Islet of Langerhans (tissue), 1 donor: ENCODE results near the gene MSS51.
A peak's percentile ranks its signal among the peaks of the same experiment; 100 is the strongest.
"Not testable (repeated sequence)": the region's sequence is repeated elsewhere in the genome, so short reads cannot be mapped to it uniquely, and the experiment has no call there.

Source experiments
- FAIRE-seq: peaks from one replicate; lab custom pipeline; 2011; peaks lifted over from hg19 to GRCh38; lab: Jason Lieb, UNC

Gene MSS51

DNA sequence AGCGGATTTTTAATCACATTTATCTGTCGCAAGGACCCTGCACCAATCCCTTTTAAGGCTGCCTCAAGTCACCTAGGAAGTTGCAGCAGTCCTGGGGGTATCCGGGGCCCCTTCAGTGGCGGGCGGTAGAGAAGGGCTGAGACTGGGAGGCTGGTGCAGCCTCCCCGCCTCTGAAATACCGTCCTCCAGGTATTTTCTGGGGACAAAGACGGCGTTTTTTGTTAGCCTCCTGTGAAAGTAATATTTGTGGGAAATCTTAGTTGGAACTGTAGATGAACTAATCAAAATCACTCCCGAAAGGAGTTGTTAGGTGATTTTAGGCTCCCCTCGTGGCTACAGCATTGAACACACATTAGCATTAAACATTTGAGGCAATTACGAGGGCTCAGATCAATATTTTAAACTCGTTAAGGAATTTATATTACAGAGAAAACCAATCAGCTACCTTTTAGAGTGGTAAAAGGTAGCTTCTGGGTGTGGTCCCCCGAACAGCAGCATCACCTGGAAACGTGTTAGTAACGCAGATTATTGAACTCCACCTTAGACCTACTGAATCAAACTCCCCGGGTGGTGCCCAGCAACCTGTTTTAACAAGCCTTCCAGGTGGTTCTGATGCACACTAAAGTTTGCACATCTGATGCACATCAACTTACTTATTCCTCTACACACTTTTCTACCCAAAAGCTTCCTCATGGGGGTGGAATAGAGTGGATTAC lies 19.0 kb downstream of the MSS51 start:
- no peak for FAIRE-seq

DNA sequence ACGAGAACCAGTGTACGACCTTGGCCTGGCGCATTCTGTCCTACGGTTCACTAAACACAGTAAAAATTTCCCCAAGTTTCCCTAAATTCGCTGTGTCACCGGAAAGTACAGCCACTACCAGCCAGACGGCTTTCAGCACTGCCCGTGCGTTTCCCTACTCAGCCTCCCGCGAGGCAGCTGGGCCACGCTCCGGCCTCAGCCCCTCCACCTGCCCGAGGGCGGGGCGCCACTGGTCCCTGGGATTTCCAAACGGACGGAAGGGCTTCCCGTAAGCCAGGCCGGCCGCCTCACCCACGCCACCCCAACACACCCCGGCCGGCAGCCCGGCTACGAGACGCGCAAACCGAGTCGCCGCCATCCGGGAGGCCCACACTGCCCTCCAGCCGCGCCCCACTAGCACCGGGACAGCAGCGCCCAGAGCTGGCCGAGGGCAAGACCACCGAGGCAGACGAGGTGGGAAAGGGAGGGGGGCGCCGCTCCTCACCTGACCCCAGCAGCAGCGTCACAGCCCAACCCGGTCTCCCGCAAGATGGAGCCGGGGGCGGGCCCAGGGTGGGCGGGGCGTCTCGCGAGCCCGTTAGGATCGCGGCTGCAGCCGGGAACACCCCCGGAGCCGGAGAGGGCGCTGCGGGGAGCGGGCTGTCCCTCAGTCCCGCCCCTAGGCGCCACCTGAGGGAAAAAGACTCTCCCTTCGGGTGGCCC lies 19.7 kb downstream of the MSS51 start, which contains the start of gene ANXA7:
ANXA7 (minus strand) TSS at position 531 of the 702 bp plus-strand sequence. CDS start 13,202 bp downstream, outside the sequence.
- no peak for FAIRE-seq

DNA sequence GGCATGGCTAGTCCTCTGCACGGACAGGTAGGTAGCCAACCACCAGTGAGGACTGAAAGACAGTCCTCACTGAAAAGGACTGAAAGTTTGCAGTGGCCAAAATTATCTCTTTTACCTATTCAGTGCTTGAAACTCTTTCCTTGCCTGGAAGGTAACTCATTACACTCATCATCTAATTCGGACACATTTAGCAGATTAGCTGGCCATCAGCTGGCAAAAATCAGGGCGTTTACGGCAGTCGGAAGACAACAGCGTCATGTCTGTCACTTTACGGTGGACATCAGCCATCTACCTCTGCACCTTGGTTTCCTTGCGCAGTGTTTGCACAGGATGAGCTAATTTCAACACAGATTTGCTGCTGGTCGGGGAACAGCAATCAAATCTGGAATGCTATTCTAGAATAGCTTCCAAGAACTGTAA lies 20.2 kb downstream of the MSS51 start:
- peak; percentile 13 for FAIRE-seq

GRCh38 chr10:73410897-73411296 lies 22.5 kb downstream of the MSS51 start:
- no peak for FAIRE-seq

DNA sequence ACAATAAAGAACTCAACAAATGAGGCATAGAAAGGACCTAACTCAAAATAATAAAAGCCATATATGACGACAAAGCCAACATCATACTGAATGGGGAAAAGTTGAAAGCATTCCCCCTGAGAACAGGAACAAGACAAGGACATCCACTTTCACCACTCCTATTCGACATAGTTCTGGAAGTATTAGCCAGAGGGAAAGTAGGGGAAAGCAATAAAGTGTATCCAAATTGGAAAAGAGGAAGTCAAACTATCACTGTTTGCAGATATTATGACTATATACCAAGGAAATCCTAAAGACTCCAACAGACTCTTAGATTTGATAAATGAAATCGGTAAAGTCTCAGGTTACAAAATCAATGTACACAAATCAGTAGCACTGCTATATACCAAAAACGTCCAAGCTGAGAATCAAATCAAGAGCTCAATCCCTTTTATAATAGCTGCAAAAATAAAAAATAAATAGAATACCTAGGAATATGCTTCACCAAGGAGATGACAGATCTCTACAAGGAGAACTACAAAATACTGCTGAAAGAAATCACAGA lies 24.3 kb downstream of the MSS51 start:
- FAIRE-seq = no peak

DNA sequence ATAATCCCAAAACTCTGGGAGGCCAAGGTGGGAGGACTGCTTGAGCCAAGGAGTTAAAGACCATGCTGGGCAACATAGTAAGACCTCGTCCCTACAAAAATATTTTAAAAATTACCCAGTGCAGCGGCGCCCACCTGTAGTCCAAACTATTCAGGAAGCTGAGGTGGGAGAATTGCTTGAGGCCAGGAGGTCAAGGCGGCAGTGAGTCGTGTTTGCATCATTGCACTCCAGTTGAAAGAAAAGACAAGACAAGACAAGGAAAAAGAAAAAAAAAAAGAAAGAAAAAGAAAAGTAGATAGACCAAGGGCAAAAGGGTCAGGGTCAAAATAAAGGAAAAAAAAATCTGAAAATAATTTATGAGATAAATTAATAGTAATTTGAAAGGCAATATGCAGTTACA lies 25.3 kb downstream of the MSS51 start:
- FAIRE-seq = no peak

GRCh38 chr10:73407495-73407894 lies 25.9 kb downstream of the MSS51 start:
- FAIRE-seq = no peak

DNA sequence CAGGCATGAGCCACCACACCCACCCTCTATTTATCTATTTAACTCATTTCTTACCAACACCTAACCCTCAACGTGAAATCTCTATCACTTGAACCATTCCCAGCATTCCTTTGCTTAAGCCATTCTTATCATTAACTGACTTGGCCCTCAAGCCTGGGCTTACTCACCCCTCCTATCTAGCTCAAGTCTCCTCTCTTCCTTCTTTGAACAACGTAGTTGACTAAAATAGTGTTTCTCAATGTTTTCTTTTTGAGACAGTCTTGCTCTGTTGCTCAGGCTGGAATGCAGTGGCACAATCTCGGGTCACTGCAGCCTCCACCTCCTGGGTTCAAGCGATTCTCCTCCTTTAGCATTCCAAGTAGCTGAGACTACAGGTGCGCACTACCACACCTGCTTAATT lies 26.5 kb downstream of the MSS51 start:
- FAIRE-seq = no peak

- FAIRE-seq = no peak
Measured at GRCh38 chr10:73405556-73405955, 27.8 kb downstream of the MSS51 start.

GRCh38 chr10:73404690-73405089 lies 28.7 kb downstream of the MSS51 start:
- no peak for FAIRE-seq

- no peak for FAIRE-seq
Measured at GRCh38 chr10:73401636-73402035, 31.7 kb downstream of the MSS51 start.

- FAIRE-seq = no peak
Measured at GRCh38 chr10:73399063-73399462, 34.3 kb downstream of the MSS51 start.

DNA sequence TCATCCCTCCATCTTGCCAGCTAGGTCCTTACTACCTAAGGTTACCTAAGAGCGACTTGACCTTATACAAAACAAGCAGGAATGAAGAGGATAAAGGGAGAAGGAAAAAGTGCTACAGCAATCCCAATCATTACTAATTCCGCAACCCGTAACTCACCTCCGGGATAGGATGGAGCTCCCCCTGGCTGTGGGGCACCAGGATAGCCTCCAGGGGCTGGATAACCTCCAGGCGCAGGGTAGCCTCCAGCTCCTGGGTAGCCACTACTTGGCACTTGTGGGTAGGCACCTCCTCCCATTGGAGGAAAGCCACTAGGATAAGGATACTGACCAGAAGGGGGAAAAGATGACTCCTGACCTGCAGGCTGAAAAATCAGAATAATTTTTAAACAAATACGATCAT lies 35.3 kb downstream of the MSS51 start:
- no peak for FAIRE-seq

DNA sequence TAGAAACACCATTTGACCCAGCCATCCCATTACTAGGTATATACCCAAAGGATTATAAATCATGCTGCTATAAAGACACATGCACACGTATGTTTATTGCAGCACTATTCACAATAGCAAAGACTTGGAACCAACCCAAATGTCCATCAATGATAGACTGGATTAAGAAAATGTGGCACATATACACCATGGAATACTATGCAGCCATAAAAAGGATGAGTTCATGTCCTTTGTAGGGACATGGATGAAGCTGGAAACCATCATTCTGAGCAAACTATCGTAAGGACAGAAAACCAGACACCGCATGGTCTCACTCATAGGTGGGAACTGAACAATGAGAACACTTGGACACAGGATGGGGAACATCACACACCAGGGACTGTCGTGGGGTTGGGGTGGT lies 39.0 kb downstream of the MSS51 start:
- FAIRE-seq = not testable (repeated sequence)

- FAIRE-seq = no peak
Measured at GRCh38 chr10:73388228-73388627, 45.1 kb downstream of the MSS51 start.

DNA sequence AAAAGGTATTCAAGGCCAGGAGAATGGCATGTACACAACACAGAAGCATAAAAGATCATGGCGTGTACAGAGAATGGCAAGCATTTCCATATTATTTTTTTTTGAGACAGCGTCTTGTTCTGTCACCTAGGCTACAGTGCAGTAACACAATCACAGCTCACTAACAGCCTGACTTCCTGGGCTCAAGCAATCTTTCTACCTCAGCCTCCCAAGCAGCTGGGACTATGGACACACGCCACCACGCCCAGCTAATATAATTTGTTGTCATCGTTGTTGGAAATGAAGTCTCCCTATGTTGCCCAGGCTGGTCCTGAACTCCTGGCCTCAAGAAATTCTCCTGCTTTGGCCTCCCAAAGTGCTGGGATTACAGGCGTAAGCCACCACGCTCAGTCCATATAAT lies 46.8 kb downstream of the MSS51 start:
- no peak for FAIRE-seq

GRCh38 chr10:73379064-73379748 lies 54.2 kb downstream of the MSS51 start:
- no peak for FAIRE-seq

GRCh38 chr10:73376679-73377078 lies 56.7 kb downstream of the MSS51 start:
- FAIRE-seq = no peak
